Natural killer cell (primary cell): ENCODE results near the gene WDR33. TPM values are rescaled to one million over a fixed set of nuclear protein-coding genes. Genes with fewer than 3 reads are reported as not detected.

Experiments used
- ATAC-seq, 3 donors: fragments of 150-1000 bp in 2 of 3; fragments of 200-7000 bp in 1 of 3; cut with Tn5 transposase; 1 replicate in 1 of 3; 2 replicates in 2 of 3; pipeline ENCODE4 v1.10.0; 2021; ENCODE audit warnings: mild to moderate bottlenecking in 2 of 3, moderate library complexity in 2 of 3
- DNase-seq, 2 donors: peaks; one replicate each; pipeline versions ENCODE4 v3.0.0 to v3.0.0-alpha.2; 2013 to 2021; ENCODE audit warnings: mixed read lengths in 1 of 2
- H3K27ac ChIP-seq: one replicate; pipeline ENCODE4 v1.5.1; 2013; ENCODE audit warnings: mild to moderate bottlenecking, low read length
- H3K27me3 ChIP-seq: one replicate; pipeline ENCODE4 v1.6.1; 2013; ENCODE audit warnings: low read length; ENCODE audit not compliant: control insufficient read depth, insufficient read depth
- H3K36me3 ChIP-seq: one replicate; pipeline ENCODE4 v1.6.1; 2013; ENCODE audit warnings: low read length; ENCODE audit not compliant: control insufficient read depth, insufficient read depth
- H3K4me1 ChIP-seq: one replicate; pipeline ENCODE4 v1.6.1; 2013; ENCODE audit warnings: low read length; ENCODE audit not compliant: control insufficient read depth, insufficient read depth
- H3K4me3 ChIP-seq: one replicate; pipeline ENCODE4 v1.5.1; 2013; ENCODE audit warnings: low read length
- H3K9me3 ChIP-seq: one replicate; pipeline ENCODE4 v1.6.1; 2013; ENCODE audit warnings: low read length; ENCODE audit not compliant: control insufficient read depth, insufficient read depth
- H3K27ac Mint-ChIP-seq, 2 donors: one replicate each; pipeline ENCODE4 v1.8.0; 2022; ENCODE audit warnings: mild to moderate bottlenecking in 2 of 2, mixed read lengths in 2 of 2, moderate library complexity in 1 of 2
- H3K27me3 Mint-ChIP-seq, 2 donors: one replicate each; pipeline ENCODE4 v1.8.0; 2022; ENCODE audit warnings: low read depth in 2 of 2, mixed read lengths in 2 of 2
- H3K36me3 Mint-ChIP-seq: one replicate; pipeline ENCODE4 v1.8.0; 2022; ENCODE audit warnings: mixed read lengths
- H3K4me1 Mint-ChIP-seq, 2 donors: one replicate each; pipeline ENCODE4 v1.8.0; 2022; ENCODE audit warnings: mixed read lengths in 2 of 2
- H3K4me3 Mint-ChIP-seq: one replicate; pipeline ENCODE4 v1.8.0; 2022; ENCODE audit warnings: mild to moderate bottlenecking, moderate library complexity, mixed read lengths
- H3K9me3 Mint-ChIP-seq, 2 donors: one replicate each; pipeline ENCODE4 v1.8.0; 2022; ENCODE audit warnings: mixed read lengths in 2 of 2
- WGBS: methylation state at CpG from one replicate; pipeline ENCODE4 v1.1.7; 2013; ENCODE audit warnings: missing lambda C conversion rate; ENCODE audit not compliant: insufficient coverage; 5-methylcytosine and 5-hydroxymethylcytosine counted together
- intact Hi-C: fragments of 100-400 bp; cut with micrococcal nuclease; formaldehyde crosslinking; loops from one replicate; pipeline ENCODE4 v1.14.2; 2022
- total RNA-seq, 4 donors: library from RNA; stranded (reverse); fragments of 120-200 nt in 1 of 4; gene quantifications; one replicate each; pipeline versions ENCODE4 v1.2.3 to v1.2.4, GENCODE V29; 2013 to 2022
- TF ChIP-seq, protein P1 (sequence below): fragments of 200-600 bp; IDR thresholded peaks from one replicate; pipeline ENCODE4 v1.8.0; 2022; ENCODE audit warnings: antibody characterized with exemption

WDR33 gene
- total RNA-seq, 3 donors from 2014 or later (not counting 1 experiment from before 2014, with no cell fraction given): 55.2 to 78.4 (median 55.3) TPM

GRCh38 chr2:127653421-127654083 lies 157.4 kb downstream of the WDR33 start:
- intact Hi-C loops: no loop called here
- H3K27me3 ChIP-seq: no peaks in the 10 kb centered on the region

GRCh38 chr2:127652786-127653357 lies 158.1 kb downstream of the WDR33 start:
- H3K4me1 Mint-ChIP-seq: peaks cover 0 to 8% of the 10 kb centered on the region in 2 donors
- Histone ChIP-seq H3K27me3 (no peaks in the 10 kb centered on the region), H3K27ac (no peak overlapping the region), H3K4me1 (peaks cover 11% of the 10 kb centered on the region), H3K4me3 (no peak overlapping the region), H3K36me3 (no peaks in the 10 kb centered on the region), H3K9me3 (no peaks in the 10 kb centered on the region)
- peaks cover 0 to 4% of the 10 kb centered on the region in 2 donors for H3K27me3 Mint-ChIP-seq
- 85% methylated on average over 25 of the region's 25 CpGs for WGBS
- no peak overlapping the region for H3K27ac Mint-ChIP-seq
- no peak for ATAC-seq
- H3K9me3 Mint-ChIP-seq: no peaks in the 10 kb centered on the region
- TF ChIP-seq, protein P1, sequence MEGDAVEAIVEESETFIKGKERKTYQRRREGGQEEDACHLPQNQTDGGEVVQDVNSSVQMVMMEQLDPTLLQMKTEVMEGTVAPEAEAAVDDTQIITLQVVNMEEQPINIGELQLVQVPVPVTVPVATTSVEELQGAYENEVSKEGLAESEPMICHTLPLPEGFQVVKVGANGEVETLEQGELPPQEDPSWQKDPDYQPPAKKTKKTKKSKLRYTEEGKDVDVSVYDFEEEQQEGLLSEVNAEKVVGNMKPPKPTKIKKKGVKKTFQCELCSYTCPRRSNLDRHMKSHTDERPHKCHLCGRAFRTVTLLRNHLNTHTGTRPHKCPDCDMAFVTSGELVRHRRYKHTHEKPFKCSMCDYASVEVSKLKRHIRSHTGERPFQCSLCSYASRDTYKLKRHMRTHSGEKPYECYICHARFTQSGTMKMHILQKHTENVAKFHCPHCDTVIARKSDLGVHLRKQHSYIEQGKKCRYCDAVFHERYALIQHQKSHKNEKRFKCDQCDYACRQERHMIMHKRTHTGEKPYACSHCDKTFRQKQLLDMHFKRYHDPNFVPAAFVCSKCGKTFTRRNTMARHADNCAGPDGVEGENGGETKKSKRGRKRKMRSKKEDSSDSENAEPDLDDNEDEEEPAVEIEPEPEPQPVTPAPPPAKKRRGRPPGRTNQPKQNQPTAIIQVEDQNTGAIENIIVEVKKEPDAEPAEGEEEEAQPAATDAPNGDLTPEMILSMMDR: no peak
- DNase-seq: no peak
- intact Hi-C loops: no loop called here
- H3K36me3 Mint-ChIP-seq: no peaks in the 10 kb centered on the region
- no peak overlapping the region for H3K4me3 Mint-ChIP-seq

More at GRCh38 chr2:127653421-127654083, 157.4 kb downstream of the WDR33 start:
- DNase-seq (no peak), ATAC-seq (no peak)
- no peak overlapping the region for H3K27ac ChIP-seq
- H3K4me3 Mint-ChIP-seq: no peak overlapping the region
- 69% methylated on average over 16 of the region's 16 CpGs for WGBS
- peaks cover 0 to 4% of the 10 kb centered on the region in 2 donors for H3K4me1 Mint-ChIP-seq
- H3K4me1 ChIP-seq: peaks cover 11% of the 10 kb centered on the region
- no peak overlapping the region for H3K27ac Mint-ChIP-seq
- H3K9me3 Mint-ChIP-seq: no peaks in the 10 kb centered on the region
- H3K27me3 Mint-ChIP-seq: peaks cover 0 to 4% of the 10 kb centered on the region in 2 donors
- no peak overlapping the region for H3K4me3 ChIP-seq
- no peaks in the 10 kb centered on the region for H3K9me3 ChIP-seq
- no peaks in the 10 kb centered on the region for H3K36me3 Mint-ChIP-seq
- TF ChIP-seq, protein P1: no peak
- no peaks in the 10 kb centered on the region for H3K36me3 ChIP-seq

- no peak overlapping the region for H3K4me3 ChIP-seq
- H3K36me3 Mint-ChIP-seq: no peaks in the 10 kb centered on the region
- H3K27me3 ChIP-seq: no peaks in the 10 kb centered on the region
- no peak overlapping the region for H3K27ac ChIP-seq
- H3K36me3 ChIP-seq: no peaks in the 10 kb centered on the region
- H3K4me1 ChIP-seq: peaks cover 11% of the 10 kb centered on the region
- H3K4me1 Mint-ChIP-seq: peaks cover 0 to 9% of the 10 kb centered on the region in 2 donors
- H3K27me3 Mint-ChIP-seq: peaks cover 0 to 4% of the 10 kb centered on the region in 2 donors
- no peaks in the 10 kb centered on the region for H3K9me3 Mint-ChIP-seq
- ATAC-seq (no peak), DNase-seq (no peak)
- intact Hi-C loops: no loop called here
- H3K4me3 Mint-ChIP-seq: no peak overlapping the region
- H3K27ac Mint-ChIP-seq: no peak overlapping the region
- TF ChIP-seq, protein P1: no peak
- 75% methylated on average over 14 of the region's 14 CpGs for WGBS
- H3K9me3 ChIP-seq: no peaks in the 10 kb centered on the region
Measured at GRCh38 chr2:127651971-127652550, 158.9 kb downstream of the WDR33 start.
